Tibial artery (tissue), 4 donors: Measurements from ENCODE around the gene HPSE2.

Experiments
- DNase-seq, 2 donors: peaks; one replicate each; pipeline ENCODE4 v3.0.0-alpha.2; 2019
- H3K27ac ChIP-seq, 2 donors: fragments of 200-600 bp; sonication (generic) in 1 of 2; 1 replicate in 1 of 2; 2 replicates in 1 of 2; pipeline ENCODE4 v1.5.1; 2018 to 2019; ENCODE audit warnings: mild to moderate bottlenecking in 1 of 2
- H3K27me3 ChIP-seq, 2 donors: fragments of 200-600 bp; sonication (generic) in 1 of 2; one replicate each; pipeline versions ENCODE4 v1.5.1 to v1.6.0; 2016 to 2019
- H3K36me3 ChIP-seq, 3 donors: fragments of 200-600 bp; sonication (generic) in 2 of 3; one replicate each; pipeline ENCODE4 v1.5.1; 2016 to 2019; ENCODE audit warnings: mild to moderate bottlenecking in 2 of 3
- H3K4me1 ChIP-seq, 4 donors: fragments of 200-600 bp; sonication (generic) in 2 of 4; 1 replicate in 3 of 4; 2 replicates in 1 of 4; pipeline ENCODE4 v1.5.1; 2016 to 2019
- H3K4me3 ChIP-seq, 2 donors: fragments of 200-600 bp; sonication (generic) in 1 of 2; 1 replicate in 1 of 2; 2 replicates in 1 of 2; pipeline ENCODE4 v1.5.1; 2018 to 2019; ENCODE audit warnings: mild to moderate bottlenecking in 2 of 2
- H3K9me3 ChIP-seq, 3 donors: fragments of 200-600 bp; sonication (generic) in 1 of 3; one replicate each; pipeline ENCODE4 v1.5.1; 2016 to 2019
- CTCF ChIP-seq, 2 experiments: fragments of 200-600 bp in 1 of 2; fragments of 450-650 bp in 1 of 2; IDR thresholded peaks; one replicate each; pipeline ENCODE4 v1.5.1; 2017 to 2019; ENCODE audit warnings: antibody characterized with exemption in 2 of 2, mild to moderate bottlenecking in 1 of 2, moderate library complexity in 1 of 2
- intact Hi-C: fragments of 100-400 bp; cut with DNase I; formaldehyde crosslinking; loops from one replicate; pipeline ENCODE4 v1.15.0; 2023; ENCODE audit warnings: low total_unique reads

HPSE2 gene

DNA sequence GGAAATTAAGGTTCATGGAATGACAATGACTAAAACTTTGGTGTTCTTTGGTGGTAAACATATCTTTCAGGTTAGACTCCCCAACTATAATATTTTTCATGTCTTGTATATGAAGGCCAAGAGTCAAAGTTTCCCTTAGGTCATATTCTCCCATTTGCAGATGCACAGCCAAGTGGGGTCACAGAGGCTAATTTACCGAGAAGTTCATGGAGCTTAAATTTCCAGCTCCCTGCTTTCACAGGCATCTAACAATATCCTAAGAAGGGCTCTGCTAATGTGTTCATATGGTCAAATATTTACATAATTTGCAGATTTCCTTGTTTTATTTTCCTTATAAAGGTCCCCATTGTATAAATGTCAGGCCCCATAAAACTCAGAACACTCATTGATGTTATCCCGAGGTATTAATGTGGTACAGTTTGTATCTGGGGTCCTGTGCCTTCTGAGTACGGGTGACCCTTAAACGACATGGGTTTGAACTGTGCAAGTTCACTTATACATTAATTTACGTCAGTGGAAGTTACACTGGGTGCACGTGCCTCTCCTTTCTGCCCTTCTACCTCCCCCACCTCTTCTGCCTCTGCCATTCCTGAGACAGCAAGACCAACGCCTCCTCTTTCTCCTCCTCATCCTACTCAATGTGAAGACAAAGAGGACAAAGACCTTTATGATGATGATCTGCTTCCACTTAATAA, 603.0 kb downstream of the HPSE2 start:
- Histone ChIP-seq H3K27ac (no peak overlapping the region), H3K36me3 (no peaks in the 10 kb centered on the region), H3K4me3 (no peak overlapping the region), H3K9me3 (no peaks in the 10 kb centered on the region), H3K4me1 (no peaks in the 10 kb centered on the region), H3K27me3 (no peaks in the 10 kb centered on the region)
- TF ChIP-seq CTCF (IDR thresholded peaks at IDR 0.05): no peak
- no peak for DNase-seq
- intact Hi-C loops: no loop called here

DNA sequence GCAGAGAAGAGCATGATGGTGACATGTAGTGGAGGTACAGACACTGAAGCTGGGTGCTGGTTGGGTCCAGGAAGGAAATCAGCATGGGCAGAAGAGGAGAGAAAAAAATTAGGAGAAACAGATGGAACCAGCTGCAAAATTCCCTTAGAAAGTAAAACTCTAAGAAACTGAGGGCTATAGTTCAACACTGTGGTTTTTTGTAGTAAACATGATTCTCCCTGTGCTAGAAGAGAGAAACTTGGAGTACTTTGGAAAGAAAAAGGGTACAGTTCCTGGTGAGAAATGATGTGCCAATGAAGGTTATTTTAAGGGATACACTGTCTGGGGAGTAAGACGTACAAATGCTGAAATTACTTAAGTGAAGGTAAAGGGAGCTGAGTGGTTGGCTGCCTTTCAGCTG, 607.4 kb downstream of the HPSE2 start:
- no peak overlapping the region for H3K4me3 ChIP-seq
- no peak for DNase-seq
- H3K4me1 ChIP-seq: no peaks in the 10 kb centered on the region
- no peak overlapping the region for H3K27ac ChIP-seq
- no peaks in the 10 kb centered on the region for H3K36me3 ChIP-seq
- intact Hi-C loops: no loop called here
- H3K27me3 ChIP-seq: no peaks in the 10 kb centered on the region
- H3K9me3 ChIP-seq: no peaks in the 10 kb centered on the region
- no peak for TF ChIP-seq CTCF (IDR thresholded peaks at IDR 0.05)

- Histone ChIP-seq H3K27me3 (no peaks in the 10 kb centered on the region), H3K27ac (no peak overlapping the region), H3K4me3 (no peak overlapping the region), H3K36me3 (no peaks in the 10 kb centered on the region), H3K4me1 (no peaks in the 10 kb centered on the region), H3K9me3 (no peaks in the 10 kb centered on the region)
- intact Hi-C loops: no loop called here
- no peak for DNase-seq
- TF ChIP-seq CTCF (IDR thresholded peaks at IDR 0.05): no peak
Observed at GRCh38 chr10:98627711-98628110, 607.9 kb downstream of the HPSE2 start.

- Histone ChIP-seq H3K4me3 (no peak overlapping the region), H3K27ac (no peak overlapping the region), H3K9me3 (no peaks in the 10 kb centered on the region), H3K27me3 (no peaks in the 10 kb centered on the region), H3K4me1 (no peaks in the 10 kb centered on the region), H3K36me3 (no peaks in the 10 kb centered on the region)
- DNase-seq: no peak
- intact Hi-C loops: no loop called here
- no peak for TF ChIP-seq CTCF (IDR thresholded peaks at IDR 0.05)
Observed at GRCh38 chr10:98624963-98625362, 610.7 kb downstream of the HPSE2 start.

- DNase-seq: no peak
- no peaks in the 10 kb centered on the region for H3K4me1 ChIP-seq
- no peak overlapping the region for H3K27ac ChIP-seq
- no peak for TF ChIP-seq CTCF (IDR thresholded peaks at IDR 0.05)
- intact Hi-C loops: no loop called here
- H3K36me3 ChIP-seq: no peaks in the 10 kb centered on the region
- H3K27me3 ChIP-seq: no peaks in the 10 kb centered on the region
- no peaks in the 10 kb centered on the region for H3K9me3 ChIP-seq
- no peak overlapping the region for H3K4me3 ChIP-seq
Observed at GRCh38 chr10:98623176-98623575, 612.5 kb downstream of the HPSE2 start.

- H3K27ac ChIP-seq: no peak overlapping the region
- no peak for DNase-seq
- H3K4me3 ChIP-seq: no peak overlapping the region
- no peak for TF ChIP-seq CTCF (IDR thresholded peaks at IDR 0.05)
- intact Hi-C loops: no loop called here
- no peaks in the 10 kb centered on the region for H3K9me3 ChIP-seq
- H3K27me3 ChIP-seq: no peaks in the 10 kb centered on the region
- no peaks in the 10 kb centered on the region for H3K4me1 ChIP-seq
- no peaks in the 10 kb centered on the region for H3K36me3 ChIP-seq
Observed at GRCh38 chr10:98621630-98622029, 614.0 kb downstream of the HPSE2 start.
